ENCODE measurements around the gene PIEZO1.

The PIEZO1 gene

GRCh38 chr16:88764913-88765349, 20.1 kb downstream of the PIEZO1 start:
- no peak for DNase-seq

DNA sequence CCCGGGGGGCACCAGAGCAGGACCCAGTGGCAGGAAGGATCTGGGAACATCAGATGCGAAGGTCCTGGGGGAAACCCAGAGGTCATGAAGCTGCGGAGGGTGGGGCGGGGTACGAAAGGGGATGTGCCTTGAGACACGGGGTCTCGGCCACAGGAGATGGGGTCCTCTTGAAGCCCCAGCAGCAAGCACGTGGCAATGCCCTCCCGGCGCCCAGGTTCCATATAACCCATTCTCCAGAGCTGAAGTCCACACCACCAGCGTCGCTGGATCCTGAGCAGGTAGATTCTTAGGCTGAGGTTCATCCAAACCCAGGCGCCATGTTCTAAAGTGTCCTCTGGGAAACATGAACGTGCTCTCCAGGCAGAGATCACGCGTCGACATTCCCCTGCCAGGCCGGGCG, 20.9 kb downstream of the PIEZO1 start:
- no peak for DNase-seq

DNA sequence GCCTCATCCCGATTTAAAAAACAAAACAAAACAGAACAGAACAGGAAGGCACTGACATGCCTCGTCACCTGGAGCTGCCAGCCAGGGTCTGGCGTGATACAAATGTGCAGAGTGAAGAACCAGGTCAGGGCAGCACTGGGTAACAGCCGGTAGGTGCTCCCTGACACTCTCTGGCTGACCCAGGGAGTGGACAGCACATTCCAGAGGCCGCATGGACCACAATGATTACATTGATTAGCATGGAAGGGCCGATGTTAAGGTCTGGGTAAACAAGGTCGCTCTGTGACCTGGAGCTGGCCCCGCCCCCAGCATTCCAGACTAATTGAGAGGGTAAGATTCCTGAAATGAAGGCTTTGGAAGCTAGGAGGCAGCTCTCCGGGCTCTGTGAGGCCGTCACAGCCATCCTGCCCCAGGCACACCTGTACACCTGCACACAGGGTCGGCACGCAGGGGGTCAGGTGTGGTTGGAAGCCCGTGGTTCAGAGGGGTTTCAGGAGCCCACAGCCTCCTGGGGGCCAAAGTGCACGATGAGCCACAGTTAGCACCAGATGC, 21.4 kb downstream of the PIEZO1 start:
- no peak for DNase-seq

DNA sequence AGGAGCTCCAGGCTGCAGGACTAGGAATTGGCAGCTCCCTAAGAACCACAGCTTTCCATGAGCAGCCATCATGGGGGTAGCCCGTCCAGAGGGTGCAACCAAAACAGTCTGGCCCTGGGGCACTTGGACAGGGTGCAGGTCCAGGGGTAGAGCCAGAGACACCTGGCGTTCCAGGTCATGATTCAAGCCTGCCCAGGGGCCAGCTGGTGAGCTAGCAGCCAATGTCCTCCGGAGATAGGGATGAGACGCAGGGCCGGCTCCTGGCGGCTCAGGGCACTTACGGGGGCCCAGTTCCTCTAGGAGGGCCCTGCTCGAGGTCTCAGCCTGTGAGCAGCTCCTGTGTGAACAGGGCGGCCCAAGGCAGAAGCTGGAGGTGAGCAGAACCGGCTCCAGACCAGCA, 22.1 kb downstream of the PIEZO1 start:
- DNase-seq: no peak

DNA sequence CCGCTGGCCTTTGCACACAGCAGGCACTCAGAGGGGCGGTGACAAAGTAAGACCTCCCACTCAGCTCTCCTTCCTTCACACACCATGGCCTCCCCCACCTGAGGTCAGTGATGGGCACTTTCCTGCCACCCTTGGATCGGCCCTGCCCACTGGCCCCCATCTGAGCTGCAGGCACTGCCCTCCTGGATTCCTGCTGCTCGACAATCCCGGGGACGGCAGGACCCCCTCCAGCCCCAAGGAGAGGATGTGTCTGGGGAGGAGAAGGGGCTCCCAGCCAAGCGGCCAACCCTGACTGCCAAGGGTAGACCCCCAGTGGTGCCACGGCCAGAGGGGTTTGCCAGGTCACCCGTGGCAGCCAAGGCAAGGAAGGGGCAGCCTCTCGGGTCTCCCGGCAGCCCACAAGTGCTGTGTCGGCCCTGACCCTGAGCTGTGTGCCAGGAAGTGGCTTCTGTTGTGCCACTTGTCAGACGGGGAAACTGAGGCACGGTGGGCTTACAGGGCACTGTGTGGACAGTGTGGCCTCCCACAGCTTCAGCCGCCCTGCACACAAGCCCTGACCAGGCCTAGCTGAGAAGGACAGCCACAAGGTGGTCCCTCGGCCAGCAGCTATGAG, 22.7 kb downstream of the PIEZO1 start:
- no peak for DNase-seq

DNA sequence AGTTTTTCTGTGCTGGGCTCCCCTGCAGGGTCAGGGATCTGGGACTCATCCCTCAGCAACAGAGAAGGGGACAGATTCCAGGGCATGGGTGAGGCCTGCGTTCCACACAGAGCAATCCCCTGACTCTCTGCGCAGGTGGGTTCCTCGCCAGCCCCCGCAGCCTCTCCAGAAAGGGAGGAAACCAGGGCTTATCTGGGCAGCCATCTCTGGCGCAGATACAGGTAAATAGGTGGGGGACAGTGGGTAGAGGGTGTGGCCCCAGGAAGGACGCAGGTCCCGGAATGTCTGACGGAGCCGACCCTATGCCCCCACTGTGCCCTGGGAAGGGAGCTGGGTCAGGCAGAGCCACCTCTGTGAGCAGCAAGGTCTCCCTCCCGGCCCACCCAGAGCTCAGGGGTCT, 23.2 kb downstream of the PIEZO1 start:
- DNase-seq: no peak

- DNase-seq: no peak
Measured at GRCh38 chr16:88761143-88761534, 23.9 kb downstream of the PIEZO1 start.

DNA sequence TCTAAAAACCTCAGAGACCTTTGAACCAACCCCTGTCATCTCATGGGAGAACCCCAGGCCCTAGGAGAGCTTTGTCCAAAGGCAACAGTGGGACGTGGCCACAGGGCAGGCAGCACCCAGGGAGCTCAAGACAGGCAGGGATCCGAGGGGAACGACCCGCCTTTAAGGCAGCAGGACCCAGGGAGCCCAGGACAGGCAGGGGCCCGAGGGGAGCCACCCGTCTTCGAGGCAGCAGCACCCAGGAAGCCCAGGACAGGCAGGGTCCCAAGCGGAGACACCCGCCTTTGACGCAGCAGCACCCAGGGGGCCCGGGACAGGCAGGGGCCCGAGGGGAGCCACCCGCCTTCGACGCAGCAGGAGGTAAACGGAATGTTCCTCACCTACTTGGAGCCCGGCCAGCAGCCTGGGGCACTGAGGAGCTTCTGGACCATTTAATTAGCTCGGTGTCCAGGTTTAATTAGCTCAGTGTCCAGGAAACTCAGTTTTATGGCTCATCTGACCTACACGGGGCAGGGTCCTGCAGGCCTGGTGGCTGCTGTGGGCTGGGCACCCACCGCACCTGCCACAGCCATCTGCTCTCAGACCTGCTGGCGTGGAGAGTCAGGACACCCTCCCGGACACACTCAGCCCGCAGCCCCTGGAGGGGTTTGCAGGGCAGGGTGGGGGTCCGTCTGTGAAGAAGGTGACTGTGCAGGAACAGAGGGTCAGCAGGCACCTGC, 24.4 kb downstream of the PIEZO1 start:
- no peak for DNase-seq

DNA sequence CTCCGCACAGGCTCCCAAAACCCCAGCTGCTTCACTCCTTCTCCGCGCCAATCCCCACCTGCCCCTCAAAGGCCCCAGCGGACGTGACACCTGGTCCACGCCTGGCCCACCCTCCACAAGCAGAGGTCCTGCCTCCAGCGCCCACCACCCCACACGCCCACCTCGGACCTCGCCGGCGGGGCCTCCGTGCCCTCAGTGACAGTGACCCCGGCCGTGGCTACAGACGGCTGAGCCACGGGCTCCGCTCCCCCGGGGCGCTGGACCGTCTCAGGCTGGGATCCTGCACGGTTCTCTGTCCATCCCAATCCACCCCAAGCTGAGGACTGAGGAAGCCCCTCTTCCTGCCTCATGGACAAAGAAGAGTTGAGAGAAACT, 25.1 kb downstream of the PIEZO1 start:
- DNase-seq: no peak

DNA sequence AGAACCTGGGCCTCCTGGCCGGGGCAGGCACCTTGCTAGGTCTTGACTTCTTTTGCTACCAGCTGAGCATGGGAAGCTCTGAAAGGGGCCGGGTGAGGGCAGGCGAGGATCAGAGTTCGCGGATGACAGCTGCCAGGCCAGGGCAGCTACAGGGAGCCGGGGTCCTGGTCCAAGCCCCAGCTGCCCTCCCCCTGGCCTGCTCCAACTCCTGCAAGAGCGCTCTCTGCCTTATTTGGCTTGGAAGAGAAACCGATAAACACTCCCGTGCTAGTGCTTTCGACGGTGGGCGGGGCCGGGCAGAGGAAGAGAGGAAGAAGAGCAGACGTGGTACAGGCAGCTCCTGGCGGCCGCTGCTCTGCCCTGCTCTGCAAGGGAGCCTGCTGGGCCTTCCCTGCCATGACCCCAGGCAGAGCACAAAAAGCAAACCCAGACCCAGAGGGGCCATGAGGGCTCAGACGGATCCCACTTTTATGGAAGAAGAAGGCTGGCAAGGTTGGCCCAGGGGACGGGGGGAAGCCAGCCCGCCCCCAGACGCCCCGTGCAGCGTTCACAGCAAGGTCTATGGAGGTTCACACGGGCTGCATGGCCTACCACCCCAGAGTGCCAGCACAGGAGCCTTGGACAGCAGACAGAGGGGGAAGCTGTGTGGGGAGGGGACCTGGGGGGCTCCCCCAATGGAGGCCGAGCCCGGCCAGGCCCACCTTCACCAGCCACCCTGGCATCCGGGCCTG, 25.6 kb downstream of the PIEZO1 start:
- no peak for DNase-seq

GRCh38 chr16:88758944-88759244, 26.1 kb downstream of the PIEZO1 start:
- no peak for DNase-seq

DNA sequence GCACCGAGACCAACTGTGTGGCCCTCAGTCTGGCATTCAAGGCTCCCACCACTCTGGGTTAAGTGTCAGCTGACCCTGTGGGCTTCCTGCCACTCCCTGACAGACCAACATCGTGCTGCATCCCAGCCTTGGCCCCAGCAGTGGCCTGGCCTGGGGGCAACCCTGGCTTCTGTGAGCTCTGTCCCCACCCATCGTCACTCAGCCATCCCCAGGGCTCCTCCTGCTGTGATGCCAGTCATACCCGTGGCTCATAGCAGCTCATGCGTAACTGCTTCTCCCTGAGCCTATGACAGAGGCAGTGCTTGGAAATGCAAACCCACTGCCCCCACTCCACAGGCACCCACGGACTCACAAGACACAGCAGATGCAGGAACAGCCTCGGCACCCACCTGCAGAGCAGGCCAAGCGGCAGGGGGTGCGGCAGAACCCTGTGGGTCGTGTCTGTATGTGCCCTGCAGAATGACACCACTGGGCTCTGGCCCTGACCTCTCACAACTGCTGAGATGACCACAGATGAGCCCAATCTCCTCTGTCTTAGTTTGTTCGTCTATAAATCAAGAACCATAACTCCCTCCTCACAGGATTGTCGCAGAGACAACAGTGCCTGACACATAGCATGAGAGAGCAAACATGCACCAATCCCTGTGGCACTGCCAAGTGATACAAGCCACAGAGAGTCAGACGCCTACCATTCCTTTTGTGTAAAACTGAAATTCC, 26.6 kb downstream of the PIEZO1 start:
- DNase-seq: no peak

- DNase-seq: no peak
Measured at GRCh38 chr16:88755745-88756443, 29.1 kb downstream of the PIEZO1 start.

- no peak for DNase-seq
Measured at GRCh38 chr16:88754912-88755744, 29.9 kb downstream of the PIEZO1 start.

DNA sequence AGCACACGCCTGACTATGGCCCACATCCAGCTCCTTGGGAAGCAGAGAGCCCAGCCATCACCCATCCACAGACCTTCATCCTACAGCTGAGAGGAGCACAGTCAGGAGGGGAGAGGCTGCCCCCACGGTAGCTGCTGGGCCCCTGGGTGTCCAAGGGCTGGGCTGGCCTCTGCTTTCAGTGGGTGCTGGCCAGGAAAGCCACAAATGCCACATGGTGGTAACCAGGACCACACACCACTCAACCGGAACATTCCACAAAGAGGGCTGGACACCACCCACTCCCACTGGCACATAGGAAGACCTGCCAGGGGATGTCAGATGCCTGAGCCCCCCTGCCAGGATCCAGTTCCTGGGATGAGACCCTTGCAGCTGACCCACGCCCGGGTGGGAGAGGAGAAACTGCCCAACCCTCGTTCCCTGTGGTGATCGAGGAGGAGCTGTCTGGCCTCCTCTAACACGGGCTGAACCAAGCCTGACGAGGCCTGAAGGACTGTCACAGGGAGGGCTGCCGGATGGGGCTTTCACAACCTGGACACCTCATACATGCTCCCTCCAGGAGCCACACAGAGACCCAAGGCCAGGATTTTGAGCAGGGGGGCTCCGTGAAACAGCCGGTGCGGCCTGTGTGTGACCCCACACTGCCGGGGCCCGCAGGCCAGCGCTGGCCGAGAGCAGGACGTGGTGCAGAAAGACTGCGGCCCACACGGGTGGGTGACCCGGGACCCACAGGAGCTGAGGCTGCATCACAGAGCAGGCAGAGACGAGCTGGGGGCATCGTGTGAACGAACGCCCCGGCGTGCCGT, 30.7 kb downstream of the PIEZO1 start:
- DNase-seq: no peak

GRCh38 chr16:88753602-88754001, 31.4 kb downstream of the PIEZO1 start:
- DNase-seq: no peak

DNA sequence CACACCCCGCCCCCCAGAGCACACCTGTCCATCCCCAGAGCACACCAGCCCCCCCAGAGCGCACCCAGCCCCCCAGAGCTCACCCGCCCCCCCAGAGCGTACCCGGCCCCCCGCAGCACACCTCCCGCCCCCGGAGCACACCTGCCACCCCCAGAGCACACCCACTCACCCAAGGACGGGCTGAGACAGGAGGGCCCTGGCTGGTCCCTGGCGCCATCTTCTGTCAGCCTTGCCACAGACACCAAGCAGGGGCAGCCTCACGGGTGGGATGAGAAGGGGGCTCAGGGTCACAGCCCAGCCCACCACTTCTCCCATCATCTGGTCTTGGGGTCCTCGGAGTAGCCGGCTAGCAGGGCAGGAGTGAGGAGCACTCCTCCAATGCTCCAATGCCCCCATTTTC, 31.8 kb downstream of the PIEZO1 start:
- DNase-seq: no peak

- no peak for DNase-seq
Measured at GRCh38 chr16:88752386-88753002, 32.5 kb downstream of the PIEZO1 start.

- DNase-seq: no peak
Measured at GRCh38 chr16:88750854-88751253, 34.2 kb downstream of the PIEZO1 start.

DNA sequence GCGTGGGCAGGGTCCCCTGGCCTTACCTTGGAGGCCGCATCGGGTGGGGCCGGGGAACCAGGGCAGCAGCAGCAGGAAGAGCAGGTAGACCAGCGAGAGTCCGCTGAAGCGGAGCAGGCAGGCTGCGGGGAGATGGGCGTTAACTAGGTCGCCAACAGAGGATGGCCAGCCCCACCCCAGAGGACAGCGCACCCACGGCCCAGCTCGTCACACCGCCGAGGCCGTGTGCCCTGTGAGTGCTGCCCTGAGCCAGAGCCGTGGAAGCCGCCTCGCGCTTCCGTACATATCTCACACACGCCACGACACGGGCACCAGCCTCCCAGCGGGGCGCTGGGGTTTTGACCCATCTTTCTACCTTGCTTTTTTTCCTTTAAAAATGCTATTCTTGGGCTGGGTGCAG, 35.7 kb downstream of the PIEZO1 start:
- no peak for DNase-seq

Measured in hippocampal formation (tissue), 2 donors.